ENCODE data around the gene MPL. TPM values are rescaled to one million over a fixed set of nuclear protein-coding genes. Genes with fewer than 3 reads are reported as not detected.

MPL gene
- total and polyA plus RNA-seq, 2 of the 13 experiments (the other 11 are each of a cell fraction or from before 2014, with no cell fraction given), result not detected

GRCh38 chr1:43358746-43359693 lies 21.4 kb downstream of the MPL start, which contains the start of gene CDC20 (continued):
- TF ChIP-seq JARID2 (CRISPR knock-in tag; IDR thresholded peaks at IDR 0.05; ENCODE audit: insufficient replicate concordance), result no peak
- no peak for TF ChIP-seq ZNF256 (CRISPR knock-in tag; conservative IDR thresholded peaks at IDR 0.05)
- 0 out of 2 replicates have a peak, but pooled peaks have one; percentile 50 for TF ChIP-seq ZNF546 (CRISPR knock-in tag; conservative IDR thresholded peaks at IDR 0.05)
- TF ChIP-seq ZNF124 (CRISPR knock-in tag; IDR thresholded peaks at IDR 0.05), result no peak
- TF ChIP-seq KDM3A (CRISPR knock-in tag; IDR thresholded peaks at IDR 0.05; ENCODE audit: low read depth), result no peak
- TF ChIP-seq SRSF4 (IDR thresholded peaks at IDR 0.05; ENCODE audit: low read depth, low read length, poor library complexity, severe bottlenecking), result no peak
- TF ChIP-seq CEBPB (IDR thresholded peaks at IDR 0.05; ENCODE audit: borderline replicate concordance, low read depth, low read length), result no peak
- TF ChIP-seq ZFY (CRISPR knock-in tag; IDR thresholded peaks at IDR 0.05), result no peak
- no peak for TF ChIP-seq FOXO1 (CRISPR knock-in tag; IDR thresholded peaks at IDR 0.05)
- no peak for TF ChIP-seq ZBTB8A (CRISPR knock-in tag; IDR thresholded peaks at IDR 0.05; ENCODE audit: borderline replicate concordance, low read depth)
- TF ChIP-seq GMEB1 (CRISPR knock-in tag; IDR thresholded peaks at IDR 0.05; ENCODE audit: borderline replicate concordance), result peak; percentile 49
- TF ChIP-seq NCOA1 (CRISPR knock-in tag; IDR thresholded peaks at IDR 0.05), result no peak
- no peak for TF ChIP-seq SUZ12 (IDR thresholded peaks at IDR 0.05; ENCODE audit: low read depth, low read length)
- TF ChIP-seq ZNF746 (CRISPR knock-in tag; IDR thresholded peaks at IDR 0.05), result no peak; the same call in 1 of the 2 replicates
- no peak for TF ChIP-seq CCAR2 (optimal IDR thresholded peaks at IDR 0.05; ENCODE audit: low read depth, low read length)
- TF ChIP-seq ZNF484 (CRISPR knock-in tag; IDR thresholded peaks at IDR 0.05; ENCODE audit: borderline replicate concordance, low read depth), result no peak
- TF ChIP-seq TGIF2 (CRISPR knock-in tag; IDR thresholded peaks at IDR 0.05), result peak; percentile 88
- TF ChIP-seq ZNF576 (CRISPR knock-in tag; IDR thresholded peaks at IDR 0.05), result no peak
- no peak for TF ChIP-seq NR2F1 (CRISPR knock-in tag; IDR thresholded peaks at IDR 0.05)
- no peak for TF ChIP-seq ZNF740 (CRISPR knock-in tag; IDR thresholded peaks at IDR 0.05)
- TF ChIP-seq MXD1 (CRISPR knock-in tag; IDR thresholded peaks at IDR 0.05), result peak; percentile 84; the same call in 1 of the 2 replicates
- TF ChIP-seq SP2 (CRISPR knock-in tag; IDR thresholded peaks at IDR 0.05), result peak; percentile 94
- TF ChIP-seq BHLHE40 (IDR thresholded peaks at IDR 0.05; ENCODE audit: low read length), result no peak
- TF ChIP-seq ZNF549 (CRISPR knock-in tag; IDR thresholded peaks at IDR 0.05), result no peak
- no peak for TF ChIP-seq NONO (IDR thresholded peaks at IDR 0.05)
- no peak; the same call in 1 of the 2 replicates for TF ChIP-seq NONO (CRISPR knock-in tag; conservative IDR thresholded peaks at IDR 0.05)
- no peak for TF ChIP-seq ZNF607 (CRISPR knock-in tag; IDR thresholded peaks at IDR 0.05; ENCODE audit: borderline replicate concordance)
- TF ChIP-seq SMAD3 (CRISPR knock-in tag; IDR thresholded peaks at IDR 0.05), result no peak
- no peak for TF ChIP-seq TAF15 (IDR thresholded peaks at IDR 0.05; ENCODE audit: low read depth, low read length, poor library complexity, severe bottlenecking)

Data from HepG2 (cell line).